ENCODE measurements around the gene MYO1D. TPM values are rescaled to one million over a fixed set of nuclear protein-coding genes. Genes with fewer than 3 reads are reported as not detected.

Gene MYO1D
- total and polyA plus RNA-seq, 4 donors: 4.5 to 22.9 (median 13.3) TPM

- no peak overlapping the region for H3K4me3 ChIP-seq (ENCODE audit: low read depth in 1 of 3, low read length in 3 of 3)
Measured at GRCh38 chr17:32840241-32840640, 36.7 kb downstream of the MYO1D start.

GRCh38 chr17:32836527-32836926, 40.4 kb downstream of the MYO1D start:
- H3K36me3 ChIP-seq (ENCODE audit: control insufficient read depth in 4 of 4, insufficient read depth in 3 of 4, low read depth in 1 of 4, low read length in 3 of 4): no peaks in the 10 kb centered on the region
- H3K9ac ChIP-seq (ENCODE audit: low read depth in 1 of 2, low read length in 2 of 2): no peak overlapping the region
- H3K27me3 ChIP-seq (ENCODE audit: control insufficient read depth in 4 of 4, insufficient read depth in 4 of 4, low read length in 3 of 4): no peaks in the 10 kb centered on the region
- TF ChIP-seq ZBTB33 (IDR thresholded peaks at IDR 0.05) (no peak), FOXA2 (IDR thresholded peaks at IDR 0.05) (no peak), TAF1 (conservative IDR thresholded peaks at IDR 0.05) (no peak), SP1 (IDR thresholded peaks at IDR 0.05) (no peak)
- no peaks in the 10 kb centered on the region for H3K9me3 ChIP-seq (ENCODE audit: control insufficient read depth in 4 of 4, low read length in 3 of 4)
- no peak for DNase-seq (ENCODE audit: low spot score)
- WGBS: 98% methylated on average over 2 of the region's 2 CpGs
- H3K27ac ChIP-seq (ENCODE audit: low read depth in 1 of 2, low read length in 2 of 2): no peak overlapping the region
- H3K4me3 ChIP-seq (ENCODE audit: low read depth in 1 of 3, low read length in 3 of 3): no peak overlapping the region
- peaks cover 0 to 5% (median 0%) of the 10 kb centered on the region in 4 donors for H3K4me1 ChIP-seq (ENCODE audit: control insufficient read depth in 4 of 4, insufficient read depth in 4 of 4, low read length in 3 of 4)

More at GRCh38 chr17:32840241-32840640, 36.7 kb downstream of the MYO1D start:
- no peak for DNase-seq (ENCODE audit: low spot score)
- H3K9ac ChIP-seq (ENCODE audit: low read depth in 1 of 2, low read length in 2 of 2): no peak overlapping the region
- no peaks in the 10 kb centered on the region for H3K27me3 ChIP-seq (ENCODE audit: control insufficient read depth in 4 of 4, insufficient read depth in 4 of 4, low read length in 3 of 4)
- H3K9me3 ChIP-seq (ENCODE audit: control insufficient read depth in 4 of 4, low read length in 3 of 4): no peaks in the 10 kb centered on the region
- H3K36me3 ChIP-seq (ENCODE audit: control insufficient read depth in 4 of 4, insufficient read depth in 3 of 4, low read depth in 1 of 4, low read length in 3 of 4): no peaks in the 10 kb centered on the region
- 82% methylated on average over 4 of the region's 4 CpGs for WGBS
- TF ChIP-seq HNF4A (conservative IDR thresholded peaks at IDR 0.05) (no peak), HNF4G (IDR thresholded peaks at IDR 0.05) (no peak), FOXA2 (IDR thresholded peaks at IDR 0.05) (no peak), REST (IDR thresholded peaks at IDR 0.05) (no peak)
- H3K4me1 ChIP-seq (ENCODE audit: control insufficient read depth in 4 of 4, insufficient read depth in 4 of 4, low read length in 3 of 4): peaks cover 0 to under 1% (median 0%) of the 10 kb centered on the region in 4 donors
- H3K27ac ChIP-seq (ENCODE audit: low read depth in 1 of 2, low read length in 2 of 2): no peak overlapping the region

- Histone ChIP-seq H3K27me3 (ENCODE audit: control insufficient read depth in 4 of 4, insufficient read depth in 4 of 4, low read length in 3 of 4) (no peaks in the 10 kb centered on the region), H3K27ac (ENCODE audit: low read depth in 1 of 2, low read length in 2 of 2) (no peak overlapping the region), H3K4me1 (ENCODE audit: control insufficient read depth in 4 of 4, insufficient read depth in 4 of 4, low read length in 3 of 4) (peaks cover 0 to 5% (median 0%) of the 10 kb centered on the region in 4 donors), H3K36me3 (ENCODE audit: control insufficient read depth in 4 of 4, insufficient read depth in 3 of 4, low read depth in 1 of 4, low read length in 3 of 4) (no peaks in the 10 kb centered on the region), H3K4me3 (ENCODE audit: low read depth in 1 of 3, low read length in 3 of 3) (no peak overlapping the region), H3K9ac (ENCODE audit: low read depth in 1 of 2, low read length in 2 of 2) (no peak overlapping the region), H3K9me3 (ENCODE audit: control insufficient read depth in 4 of 4, low read length in 3 of 4) (no peaks in the 10 kb centered on the region)
- 91% methylated on average over 2 of the region's 2 CpGs for WGBS
- DNase-seq (ENCODE audit: low spot score): no peak
- TF ChIP-seq HNF4A (conservative IDR thresholded peaks at IDR 0.05) (no peak), EGR1 (IDR thresholded peaks at IDR 0.05; ENCODE audit: low read depth in 2 of 2) (no peak), RXRA (IDR thresholded peaks at IDR 0.05) (no peak), ZBTB33 (IDR thresholded peaks at IDR 0.05) (no peak), HNF4G (IDR thresholded peaks at IDR 0.05) (no peak), MAX (IDR thresholded peaks at IDR 0.05) (no peak), REST (IDR thresholded peaks at IDR 0.05) (no peak), ATF3 (IDR thresholded peaks at IDR 0.05) (no peak), TAF1 (conservative IDR thresholded peaks at IDR 0.05) (no peak), CTCF (IDR thresholded peaks at IDR 0.05; ENCODE audit: low read depth, low read length, missing input control) (no peak)
Measured at GRCh38 chr17:32835291-32835761, 41.6 kb downstream of the MYO1D start.

Data from liver (tissue), 9 donors.